ENCODE results near the gene ZNF618. TPM values are rescaled to one million over a fixed set of nuclear protein-coding genes. Genes with fewer than 3 reads are reported as not detected.

The ZNF618 gene
- total RNA-seq, 1 experiment from 2014 or later = 1.8 TPM

DNA sequence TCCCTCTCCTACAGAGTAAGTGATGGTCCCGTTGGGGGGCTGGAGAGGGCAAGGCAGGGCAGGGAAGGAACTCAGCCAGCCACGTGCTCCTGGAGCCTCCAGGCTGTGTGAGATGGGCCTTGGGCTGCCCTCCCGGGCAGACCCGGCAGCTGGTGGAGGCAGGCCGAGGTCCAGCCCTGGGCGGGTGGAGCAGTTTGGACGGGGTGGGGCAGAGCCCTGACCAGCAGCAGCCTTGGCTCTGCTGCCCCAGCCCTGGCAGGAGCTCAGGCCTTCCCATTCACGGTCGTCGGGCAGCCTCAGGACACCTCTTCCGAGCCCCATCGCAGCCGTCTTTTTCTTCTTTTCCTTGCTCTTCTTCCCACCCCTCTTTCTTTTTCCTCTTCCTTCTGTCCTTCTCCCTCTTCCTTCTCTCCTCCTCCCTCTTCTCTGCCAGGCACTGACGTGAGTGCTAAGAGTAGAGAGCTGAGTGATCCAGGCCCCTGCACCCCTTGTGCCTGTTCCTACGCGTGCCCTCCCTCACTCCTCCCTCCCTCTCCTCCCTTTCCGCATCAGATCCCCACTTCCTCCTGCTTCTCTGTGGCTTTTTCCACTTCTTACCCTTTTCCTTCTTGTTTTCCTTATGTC, 159.2 kb downstream of the ZNF618 start:
- no peak for TF ChIP-seq SIN3A (IDR thresholded peaks at IDR 0.05; ENCODE audit: borderline replicate concordance, insufficient read depth, low read depth, low read length)
- TF ChIP-seq, protein P1, sequence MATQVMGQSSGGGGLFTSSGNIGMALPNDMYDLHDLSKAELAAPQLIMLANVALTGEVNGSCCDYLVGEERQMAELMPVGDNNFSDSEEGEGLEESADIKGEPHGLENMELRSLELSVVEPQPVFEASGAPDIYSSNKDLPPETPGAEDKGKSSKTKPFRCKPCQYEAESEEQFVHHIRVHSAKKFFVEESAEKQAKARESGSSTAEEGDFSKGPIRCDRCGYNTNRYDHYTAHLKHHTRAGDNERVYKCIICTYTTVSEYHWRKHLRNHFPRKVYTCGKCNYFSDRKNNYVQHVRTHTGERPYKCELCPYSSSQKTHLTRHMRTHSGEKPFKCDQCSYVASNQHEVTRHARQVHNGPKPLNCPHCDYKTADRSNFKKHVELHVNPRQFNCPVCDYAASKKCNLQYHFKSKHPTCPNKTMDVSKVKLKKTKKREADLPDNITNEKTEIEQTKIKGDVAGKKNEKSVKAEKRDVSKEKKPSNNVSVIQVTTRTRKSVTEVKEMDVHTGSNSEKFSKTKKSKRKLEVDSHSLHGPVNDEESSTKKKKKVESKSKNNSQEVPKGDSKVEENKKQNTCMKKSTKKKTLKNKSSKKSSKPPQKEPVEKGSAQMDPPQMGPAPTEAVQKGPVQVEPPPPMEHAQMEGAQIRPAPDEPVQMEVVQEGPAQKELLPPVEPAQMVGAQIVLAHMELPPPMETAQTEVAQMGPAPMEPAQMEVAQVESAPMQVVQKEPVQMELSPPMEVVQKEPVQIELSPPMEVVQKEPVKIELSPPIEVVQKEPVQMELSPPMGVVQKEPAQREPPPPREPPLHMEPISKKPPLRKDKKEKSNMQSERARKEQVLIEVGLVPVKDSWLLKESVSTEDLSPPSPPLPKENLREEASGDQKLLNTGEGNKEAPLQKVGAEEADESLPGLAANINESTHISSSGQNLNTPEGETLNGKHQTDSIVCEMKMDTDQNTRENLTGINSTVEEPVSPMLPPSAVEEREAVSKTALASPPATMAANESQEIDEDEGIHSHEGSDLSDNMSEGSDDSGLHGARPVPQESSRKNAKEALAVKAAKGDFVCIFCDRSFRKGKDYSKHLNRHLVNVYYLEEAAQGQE (IDR thresholded peaks at IDR 0.05; ENCODE audit: insufficient read depth in 1 of 2, low read depth in 2 of 2, low read length in 1 of 2) = no peak
- Histone ChIP-seq H3K27me3 (ENCODE audit: control insufficient read depth, insufficient read depth, low read length) (no peaks in the 10 kb centered on the region), H3K4me3 (ENCODE audit: low read depth in 2 of 2, low read length in 2 of 2) (no peak overlapping the region), H3K9me3 (ENCODE audit: control insufficient read depth, insufficient read depth, low read depth, low read length) (no peaks in the 10 kb centered on the region), H3K36me3 (ENCODE audit: control insufficient read depth, insufficient read depth, low read length) (no peaks in the 10 kb centered on the region), H3K4me1 (ENCODE audit: control insufficient read depth, insufficient read depth, low read length) (no peaks in the 10 kb centered on the region), H3K27ac (ENCODE audit: low read length) (no peak overlapping the region)
- in situ Hi-C loops (cut with HindIII; ENCODE audit: low pct_unique_long_range_greater_than_20kb, low sequenced_read_pairs) (no loop called here), intact Hi-C loops (cut with micrococcal nuclease; ENCODE audit: unreplicated experiment) (loop anchor here (10.0 kb wide), 1 partner anchor 221 kb away; no protein-coding TSS in a partner anchor)
- DNase-seq (ENCODE audit: low read depth, low spot score) (no peak), ATAC-seq (no peak)
- BruUV-seq (replicated peaks) = no TSS peak
- ChIA-PET CTCF (no interaction called here), POLR2A (no interaction called here)

DNA sequence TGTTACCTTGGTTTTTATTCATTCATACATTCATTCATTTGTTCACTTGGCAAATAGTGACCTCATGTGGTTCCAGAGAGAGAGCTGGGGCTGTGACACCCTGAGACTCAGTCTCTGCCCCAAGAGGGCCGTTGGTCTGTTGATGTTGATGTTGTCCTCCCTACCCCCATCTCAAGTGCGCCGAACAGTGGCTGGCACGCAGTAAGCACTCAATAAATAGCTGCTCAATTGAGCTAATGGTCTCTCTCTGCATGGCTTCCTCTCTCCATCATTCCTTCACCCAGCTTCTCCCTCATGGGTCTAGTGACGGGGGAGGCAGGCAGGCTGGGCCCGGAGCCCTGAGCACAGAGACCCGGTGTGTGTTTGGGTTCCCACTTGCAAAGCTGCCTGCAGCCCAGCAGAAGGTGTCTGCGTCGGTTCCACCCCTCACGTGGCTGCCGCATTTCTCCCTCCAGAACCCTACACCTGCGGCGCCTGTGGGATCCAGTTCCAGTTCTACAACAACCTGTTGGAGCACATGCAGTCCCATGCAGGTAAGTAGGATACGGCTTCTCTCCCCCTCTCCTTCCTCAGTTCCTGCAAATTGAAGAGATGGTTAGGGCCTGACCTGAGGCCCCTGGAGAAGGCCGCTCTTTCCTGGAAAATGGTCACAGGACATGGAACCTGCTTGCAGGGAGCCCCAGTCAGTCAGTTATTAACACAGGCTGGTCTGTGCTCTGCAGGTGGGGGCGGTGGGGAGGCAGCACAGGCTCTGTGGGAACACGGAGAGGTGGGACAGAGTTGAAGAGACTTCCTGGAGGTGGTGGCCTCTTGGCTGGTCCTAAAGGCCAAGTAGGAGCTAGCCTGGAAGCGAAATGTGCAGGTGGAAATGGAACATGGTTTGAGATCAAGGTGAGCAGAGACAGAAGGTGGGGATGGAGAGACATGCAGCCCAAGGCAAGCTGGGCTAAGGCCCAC, 160.0 kb downstream of the ZNF618 start:
- intact Hi-C loops (cut with micrococcal nuclease; ENCODE audit: unreplicated experiment) (loop anchor here (10.0 kb wide), 1 partner anchor 221 kb away; no protein-coding TSS in a partner anchor), in situ Hi-C loops (cut with HindIII; ENCODE audit: low pct_unique_long_range_greater_than_20kb, low sequenced_read_pairs) (no loop called here)
- TF ChIP-seq SIN3A (IDR thresholded peaks at IDR 0.05; ENCODE audit: borderline replicate concordance, insufficient read depth, low read depth, low read length) (no peak), POLR2AphosphoS5 (IDR thresholded peaks at IDR 0.05; ENCODE audit: low read depth, low read length) (no peak), TCF7L2 (IDR thresholded peaks at IDR 0.05; ENCODE audit: low read depth, low read length) (no peak)
- TF ChIP-seq, protein P2, sequence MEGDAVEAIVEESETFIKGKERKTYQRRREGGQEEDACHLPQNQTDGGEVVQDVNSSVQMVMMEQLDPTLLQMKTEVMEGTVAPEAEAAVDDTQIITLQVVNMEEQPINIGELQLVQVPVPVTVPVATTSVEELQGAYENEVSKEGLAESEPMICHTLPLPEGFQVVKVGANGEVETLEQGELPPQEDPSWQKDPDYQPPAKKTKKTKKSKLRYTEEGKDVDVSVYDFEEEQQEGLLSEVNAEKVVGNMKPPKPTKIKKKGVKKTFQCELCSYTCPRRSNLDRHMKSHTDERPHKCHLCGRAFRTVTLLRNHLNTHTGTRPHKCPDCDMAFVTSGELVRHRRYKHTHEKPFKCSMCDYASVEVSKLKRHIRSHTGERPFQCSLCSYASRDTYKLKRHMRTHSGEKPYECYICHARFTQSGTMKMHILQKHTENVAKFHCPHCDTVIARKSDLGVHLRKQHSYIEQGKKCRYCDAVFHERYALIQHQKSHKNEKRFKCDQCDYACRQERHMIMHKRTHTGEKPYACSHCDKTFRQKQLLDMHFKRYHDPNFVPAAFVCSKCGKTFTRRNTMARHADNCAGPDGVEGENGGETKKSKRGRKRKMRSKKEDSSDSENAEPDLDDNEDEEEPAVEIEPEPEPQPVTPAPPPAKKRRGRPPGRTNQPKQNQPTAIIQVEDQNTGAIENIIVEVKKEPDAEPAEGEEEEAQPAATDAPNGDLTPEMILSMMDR (IDR thresholded peaks at IDR 0.05) = no peak
- TF ChIP-seq, protein P1 (IDR thresholded peaks at IDR 0.05; ENCODE audit: insufficient read depth in 1 of 2, low read depth in 2 of 2, low read length in 1 of 2) = no peak
- Histone ChIP-seq H3K4me1 (ENCODE audit: control insufficient read depth, insufficient read depth, low read length) (no peaks in the 10 kb centered on the region), H3K27ac (ENCODE audit: low read length) (no peak overlapping the region), H3K4me3 (ENCODE audit: low read depth in 2 of 2, low read length in 2 of 2) (no peak overlapping the region), H3K9me3 (ENCODE audit: control insufficient read depth, insufficient read depth, low read depth, low read length) (no peaks in the 10 kb centered on the region), H3K36me3 (ENCODE audit: control insufficient read depth, insufficient read depth, low read length) (no peaks in the 10 kb centered on the region), H3K27me3 (ENCODE audit: control insufficient read depth, insufficient read depth, low read length) (no peaks in the 10 kb centered on the region)
- DNase-seq (ENCODE audit: low read depth, low spot score) (no peak), ATAC-seq (no peak)
- ChIA-PET CTCF (no interaction called here), POLR2A (no interaction called here)
- no TSS peak for BruUV-seq (replicated peaks)

Measured in Panc1 (cell line).